HepG2 (cell line): ENCODE data around the gene DNAJC5. TPM values are rescaled to one million over a fixed set of nuclear protein-coding genes. Genes with fewer than 3 reads are reported as not detected.
A peak's percentile ranks its signal among the peaks of the same experiment; 100 is the strongest.

Source experiments
- AHR ChIP-seq: IDR thresholded peaks from 2 replicates; pipeline ENCODE4 v1.6.1; 2018; ENCODE audit warnings: missing genetic modification reagents, missing compliant biosample characterization
- ASH2L ChIP-seq: fragments of 300-600, 200-600 bp; sonication (generic); IDR thresholded peaks from 2 replicates; pipeline ENCODE4 v1.7.0; 2017; ENCODE audit warnings: low read depth, mild to moderate bottlenecking, moderate library complexity, mixed read lengths, low read length; ENCODE audit not compliant: insufficient read length
- ELF4 ChIP-seq: sonication (generic); formaldehyde crosslinking; IDR thresholded peaks from 2 replicates; pipeline ENCODE4 v1.5.0; 2020; ENCODE audit warnings: missing genetic modification reagents, mild to moderate bottlenecking, moderate library complexity, borderline replicate concordance
- ETS1 ChIP-seq: sonication (generic); formaldehyde crosslinking; IDR thresholded peaks from 2 replicates; pipeline ENCODE4 v1.4.0; 2020; ENCODE audit warnings: missing genetic modification reagents
- HNF4G ChIP-seq, 2 experiments: sonication (generic) in 1 of 2; formaldehyde crosslinking in 1 of 2; IDR thresholded peaks; 2 replicates each; pipeline versions ENCODE4 v1.4.0 to v1.6.1; 2011 to 2020; ENCODE audit warnings: borderline replicate concordance in 2 of 2, low read depth in 2 of 2, mild to moderate bottlenecking in 2 of 2, low read length in 1 of 2, missing genetic modification reagents in 1 of 2, moderate library complexity in 1 of 2
- NRL ChIP-seq: sonication (generic); formaldehyde crosslinking; IDR thresholded peaks from 2 replicates; pipeline ENCODE4 v1.5.0; 2020; ENCODE audit warnings: missing genetic modification reagents, mild to moderate bottlenecking, moderate library complexity, borderline replicate concordance
- PHF21A ChIP-seq: sonication (generic); formaldehyde crosslinking; IDR thresholded peaks from 2 replicates; pipeline ENCODE4 v1.5.0; 2020; ENCODE audit warnings: mild to moderate bottlenecking, missing genetic modification reagents
- POLR2A ChIP-seq, 2 experiments: IDR thresholded peaks; 2 replicates each; pipeline ENCODE4 v1.6.1; 2011; ENCODE audit warnings: low read depth in 2 of 2, low read length in 2 of 2, mild to moderate bottlenecking in 1 of 2, moderate library complexity in 1 of 2; ENCODE audit not compliant: insufficient read depth in 1 of 2
- TARDBP ChIP-seq: sonication (generic); formaldehyde crosslinking; IDR thresholded peaks from 2 replicates; pipeline ENCODE4 v1.8.0; 2022; ENCODE audit warnings: mild to moderate bottlenecking, missing genetic modification reagents
- ZFP82 ChIP-seq: sonication (generic); formaldehyde crosslinking; IDR thresholded peaks from 2 replicates; pipeline ENCODE4 v1.5.1; 2020; ENCODE audit warnings: mild to moderate bottlenecking, missing genetic modification reagents, borderline replicate concordance
- ZHX1 ChIP-seq: sonication (generic); formaldehyde crosslinking; IDR thresholded peaks from 2 replicates; pipeline ENCODE4 v1.8.1; 2022; ENCODE audit warnings: low read depth, mild to moderate bottlenecking, missing genetic modification reagents
- ZNF20 ChIP-seq: sonication (generic); formaldehyde crosslinking; IDR thresholded peaks from 2 replicates; pipeline ENCODE4 v1.4.0; 2020; ENCODE audit warnings: mild to moderate bottlenecking, moderate library complexity, missing genetic modification reagents
- ZNF326 ChIP-seq: sonication (generic); formaldehyde crosslinking; IDR thresholded peaks from 2 replicates; pipeline ENCODE4 v1.4.0; 2020; ENCODE audit warnings: missing genetic modification reagents, borderline replicate concordance
- ZNF354B ChIP-seq: sonication (generic); formaldehyde crosslinking; IDR thresholded peaks from 2 replicates; pipeline ENCODE4 v1.8.0; 2022; ENCODE audit warnings: mild to moderate bottlenecking, missing genetic modification reagents
- ZNF441 ChIP-seq: sonication (generic); formaldehyde crosslinking; IDR thresholded peaks from 2 replicates; pipeline ENCODE4 v1.7.0; 2021; ENCODE audit warnings: missing genetic modification reagents, borderline replicate concordance
- ZNF484 ChIP-seq: sonication (generic); formaldehyde crosslinking; IDR thresholded peaks from 2 replicates; pipeline ENCODE4 v1.5.1; 2020; ENCODE audit warnings: mild to moderate bottlenecking, low read depth, missing genetic modification reagents, borderline replicate concordance
- ZNF543 ChIP-seq: sonication (generic); formaldehyde crosslinking; IDR thresholded peaks from 2 replicates; pipeline ENCODE4 v1.4.0; 2020; ENCODE audit warnings: mild to moderate bottlenecking, missing genetic modification reagents
- ZNF660 ChIP-seq: sonication (generic); formaldehyde crosslinking; IDR thresholded peaks from 2 replicates; pipeline ENCODE4 v1.5.1; 2020; ENCODE audit warnings: mild to moderate bottlenecking, low read depth, missing genetic modification reagents, borderline replicate concordance
- ZNF670 ChIP-seq: sonication (generic); formaldehyde crosslinking; IDR thresholded peaks from 2 replicates; pipeline ENCODE4 v1.8.0; 2022; ENCODE audit warnings: mild to moderate bottlenecking, missing genetic modification reagents, borderline replicate concordance
- ZNF724P ChIP-seq: sonication (generic); formaldehyde crosslinking; IDR thresholded peaks from 2 replicates; pipeline ENCODE4 v1.8.0; 2022; ENCODE audit warnings: missing genetic modification reagents, borderline replicate concordance
- ZNF780A ChIP-seq: sonication (generic); formaldehyde crosslinking; IDR thresholded peaks from 2 replicates; pipeline ENCODE4 v1.8.0; 2022; ENCODE audit warnings: mild to moderate bottlenecking, missing genetic modification reagents, moderate library complexity
- ZNF788 ChIP-seq: sonication (generic); formaldehyde crosslinking; IDR thresholded peaks from 2 replicates; pipeline ENCODE4 v1.5.0; 2020; ENCODE audit warnings: mild to moderate bottlenecking, missing genetic modification reagents, borderline replicate concordance
- polyA plus RNA-seq, 8 experiments: library from polyadenylated mRNA; depleted of rRNA in 3 of 8; stranded (reverse) in 7 of 8; unstranded in 1 of 8; fragments of >200 nt; fragmentation: Illumina TruSeq in 4 of 8; extraction: Trizol in 4 of 8; gene quantifications; 2 replicates each; pipeline versions ENCODE4 v1.2.1 to v1.2.3, GENCODE V29; 2011 to 2016; ENCODE audit warnings: low read depth in 4 of 8, missing spikeins in 1 of 8, mixed read lengths in 1 of 8; ENCODE audit not compliant: insufficient read depth in 1 of 8
- total RNA-seq, 5 experiments: library from RNA; depleted of rRNA; stranded (reverse); fragments of >200 nt; fragmentation: Illumina TruSeq; extraction: Trizol; gene quantifications; 2 replicates each; pipeline ENCODE4 v1.2.3, GENCODE V29; 2016; ENCODE audit warnings: low read depth in 1 of 5

The DNAJC5 gene
- total and polyA plus RNA-seq, 2 of the 13 experiments (the other 11 are each of a cell fraction or from before 2014, with no cell fraction given) = 42.8 to 64.5 TPM

DNA sequence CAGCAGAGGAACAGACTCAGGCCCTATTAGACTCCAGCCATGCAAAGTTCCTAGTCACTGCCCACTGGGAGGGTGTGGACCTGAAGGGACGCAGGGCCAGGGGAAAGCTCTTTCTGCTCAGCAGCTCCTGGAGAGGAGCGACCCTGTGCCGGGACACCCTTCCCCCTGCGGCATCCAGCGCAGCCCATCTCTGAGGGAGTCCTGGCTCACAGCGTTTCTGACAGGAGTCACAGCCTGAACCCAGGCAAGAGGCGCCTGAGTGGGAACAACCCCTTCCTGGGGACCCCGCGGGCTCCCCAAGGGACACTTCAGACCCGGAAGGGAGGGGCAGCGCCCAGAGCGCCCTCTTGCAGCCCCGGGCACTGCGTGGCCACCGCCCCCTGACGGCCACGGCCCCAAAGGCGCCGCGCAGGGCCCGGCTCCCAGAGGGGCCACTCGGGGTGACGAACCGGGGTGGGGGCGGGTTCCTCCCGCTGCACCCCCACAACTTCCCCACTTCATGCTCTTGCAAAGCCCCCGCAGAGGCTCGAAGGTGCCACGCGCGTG, 60.4 kb downstream of the DNAJC5 start (continued):
- no peak for TF ChIP-seq ETS1 (CRISPR knock-in tag)
- no peak for TF ChIP-seq TARDBP (CRISPR knock-in tag)
- TF ChIP-seq ZNF20 (CRISPR knock-in tag) = no peak
- no peak for TF ChIP-seq AHR (CRISPR knock-in tag)
- no peak for TF ChIP-seq ZNF326
- TF ChIP-seq ZNF670 (CRISPR knock-in tag) = 0 out of 2 replicates have a peak, but pooled peaks have one; percentile 86
- TF ChIP-seq ZNF543 (CRISPR knock-in tag) = no peak
- no peak for TF ChIP-seq ZNF441 (CRISPR knock-in tag)
- peak; percentile 29; the same call in 1 of the 2 replicates for TF ChIP-seq NRL
- no peak for TF ChIP-seq ZNF724P
- peak; percentile 96 for TF ChIP-seq ZFP82 (CRISPR knock-in tag)
- TF ChIP-seq ZNF780A = no peak
- TF ChIP-seq HNF4G (IDR thresholded peaks at IDR 0.05; ENCODE audit: borderline replicate concordance, low read depth, low read length) = no peak
- TF ChIP-seq HNF4G (CRISPR knock-in tag; IDR thresholded peaks at IDR 0.05; ENCODE audit: borderline replicate concordance, low read depth) = no peak
- no peak for TF ChIP-seq POLR2A (IDR thresholded peaks at IDR 0.05; ENCODE audit: insufficient read depth in 1 of 2, low read depth in 2 of 2, low read length in 2 of 2)
- TF ChIP-seq ELF4 (CRISPR knock-in tag) = 0 out of 2 replicates have a peak, but pooled peaks have one; percentile 5
- TF ChIP-seq ASH2L = peak; percentile 19
- no peak for TF ChIP-seq ZHX1 (CRISPR knock-in tag)
- TF ChIP-seq ZNF354B (CRISPR knock-in tag) = peak; percentile 97; the same call in 1 of the 2 replicates
- TF ChIP-seq PHF21A = no peak
- TF ChIP-seq ZNF660 = no peak; the same call in 1 of the 2 replicates
- peak; percentile 88 for TF ChIP-seq ZNF484 (CRISPR knock-in tag)
- TF ChIP-seq ZNF788 (CRISPR knock-in tag) = no peak
